RWPE1 (cell line): ENCODE results near the gene STAMBPL1.

Experiments used
- CTCF ChIA-PET: fragments of 350-600 bp; sonication (Branson Sonifier 250); formaldehyde crosslinking; extraction: SDS; loops from one replicate; lab custom pipeline; 2021; lab: Yijun Ruan, JAX
- POLR2A ChIA-PET: fragments of 400-600 bp; formaldehyde crosslinking; extraction: SDS; loops from one replicate; lab custom pipeline; 2020; ENCODE audit warnings: antibody characterized with exemption; ENCODE audit not compliant: low non-redundant PET; lab: Yijun Ruan, JAX
- DNase-seq: peaks from one replicate; pipeline ENCODE4 v3.0.0; 2012; ENCODE audit warnings: low spot score
- H3K27ac ChIP-seq: fragments of 450-650 bp; 2 replicates; pipeline ENCODE4 v1.5.1; 2017
- CTCF ChIP-seq: fragments of 450-650 bp; conservative IDR thresholded peaks from 2 replicates; pipeline ENCODE4 v1.5.1; 2017; ENCODE audit warnings: low read depth, mild to moderate bottlenecking

Gene STAMBPL1

GRCh38 chr10:88895250-88895649 lies 15.2 kb downstream of the STAMBPL1 start:
- H3K27ac ChIP-seq: no peak overlapping the region
- TF ChIP-seq CTCF: no peak
- ChIA-PET POLR2A (no interaction called here), CTCF (interaction anchor here (0.6 to 1.3 kb wide), 3 partner anchors 10 to 59 kb away, joined by 4 to 5 read pairs (median 4); no protein-coding TSS in a partner anchor)
- DNase-seq: no peak

- no peak for DNase-seq
- ChIA-PET CTCF (no interaction called here), POLR2A (no interaction called here)
- TF ChIP-seq CTCF: no peak
- no peak overlapping the region for H3K27ac ChIP-seq
Observed at GRCh38 chr10:88896372-88896993, 16.4 kb downstream of the STAMBPL1 start.

- ChIA-PET POLR2A (no interaction called here), CTCF (interaction anchor here (0.6 kb wide), 1 partner anchor 14 kb away, joined by 3 read pairs; no protein-coding TSS in a partner anchor)
- TF ChIP-seq CTCF: no peak
- DNase-seq: no peak
- no peak overlapping the region for H3K27ac ChIP-seq
Observed at GRCh38 chr10:88896994-88897853, 17.2 kb downstream of the STAMBPL1 start.

- CTCF ChIA-PET: interaction anchor here (0.6 kb wide), 1 partner anchor 334 kb away, joined by 3 read pairs; no protein-coding TSS in a partner anchor
- DNase-seq: no peak
- no peak for TF ChIP-seq CTCF
- POLR2A ChIA-PET: no interaction called here
- no peak overlapping the region for H3K27ac ChIP-seq
Observed at GRCh38 chr10:88898727-88899126, 18.7 kb downstream of the STAMBPL1 start.

GRCh38 chr10:88899886-88900285 lies 19.8 kb downstream of the STAMBPL1 start:
- POLR2A ChIA-PET: no interaction called here
- CTCF ChIA-PET: interaction anchor here (0.5 to 2.2 kb wide), 3 partner anchors 33 to 304 kb away, joined by 3 to 8 read pairs (median 4); no protein-coding TSS in a partner anchor
- no peak for TF ChIP-seq CTCF
- no peak overlapping the region for H3K27ac ChIP-seq
- no peak for DNase-seq

- ChIA-PET CTCF (interaction anchor here (0.6 to 2.2 kb wide), 3 partner anchors 19 to 1231 kb away, joined by 3 to 8 read pairs (median 3); no protein-coding TSS in a partner anchor), POLR2A (no interaction called here)
- TF ChIP-seq CTCF: no peak
- no peak for DNase-seq
- no peak overlapping the region for H3K27ac ChIP-seq
Observed at GRCh38 chr10:88901206-88901983, 21.4 kb downstream of the STAMBPL1 start.
